HG03139 (cell line): ENCODE results near the gene FUNDC2.

Experiments
- ATAC-seq: cut with Tn5 transposase; IDR thresholded peaks from one replicate; pipeline ENCODE4 v1.9.1; 2021; ENCODE audit not compliant: unreplicated experiment

The FUNDC2 gene

GRCh38 chrX:155023907-155024833 is 2.5 kb upstream of the FUNDC2 start:
- no peak for ATAC-seq

GRCh38 chrX:155026420-155026726 is 271 bp upstream of the FUNDC2 start:
- no peak for ATAC-seq

GRCh38 chrX:155027509-155028066 is 944 bp downstream of the FUNDC2 start:
- ATAC-seq: no peak

GRCh38 chrX:155028129-155028528 is 1.5 kb downstream of the FUNDC2 start:
- ATAC-seq: no peak

- no peak for ATAC-seq
Observed at GRCh38 chrX:155028877-155029291, 2.2 kb downstream of the FUNDC2 start.

- ATAC-seq: no peak
Observed at GRCh38 chrX:155031657-155032056, 5.0 kb downstream of the FUNDC2 start.

GRCh38 chrX:155035688-155036087 is 9.0 kb downstream of the FUNDC2 start:
- ATAC-seq: no peak

- no peak for ATAC-seq
Observed at GRCh38 chrX:155046129-155046810, 19.6 kb downstream of the FUNDC2 start.

GRCh38 chrX:155046811-155047528 is 20.3 kb downstream of the FUNDC2 start:
- no peak for ATAC-seq

- ATAC-seq: no peak
Observed at GRCh38 chrX:155048977-155049619, 22.5 kb downstream of the FUNDC2 start.

GRCh38 chrX:155052738-155053498 is 26.3 kb downstream of the FUNDC2 start:
- no peak for ATAC-seq

GRCh38 chrX:155053656-155054055 is 27.0 kb downstream of the FUNDC2 start:
- ATAC-seq: no peak

- ATAC-seq: no peak
Observed at GRCh38 chrX:155054255-155054654, 27.6 kb downstream of the FUNDC2 start.

- ATAC-seq: no peak
Observed at GRCh38 chrX:155055494-155055893, 28.9 kb downstream of the FUNDC2 start.

- ATAC-seq: no peak
Observed at GRCh38 chrX:155056471-155056870, 29.8 kb downstream of the FUNDC2 start.

GRCh38 chrX:155056877-155057792 is 30.5 kb downstream of the FUNDC2 start:
- ATAC-seq: no peak

- ATAC-seq: no peak
Observed at GRCh38 chrX:155061760-155062159, 35.1 kb downstream of the FUNDC2 start.

GRCh38 chrX:155065035-155065734 is 38.5 kb downstream of the FUNDC2 start:
- ATAC-seq: no peak
